Medulla oblongata (tissue), 1 donor: Measurements from ENCODE around the gene UBL4A.
"Not testable (repeated sequence)": the region's sequence is repeated elsewhere in the genome, so short reads cannot be mapped to it uniquely, and the experiment has no call there.

Experiments
- DNase-seq: peaks from one replicate; pipeline ENCODE4 v3.0.0-alpha.2; 2015; ENCODE audit errors: extremely low spot score

Gene UBL4A

GRCh38 chrX:154508384-154508745 lies 21.9 kb upstream of the UBL4A start:
- no peak for DNase-seq

- DNase-seq, result no peak
These were observed 21.4 kb upstream of the UBL4A start for GRCh38 chrX:154507673-154508383.

- no peak for DNase-seq
These were observed 20.3 kb upstream of the UBL4A start for GRCh38 chrX:154506483-154507332.

- no peak for DNase-seq
These were observed 19.3 kb upstream of the UBL4A start for GRCh38 chrX:154505734-154506133.

GRCh38 chrX:154502989-154503388 lies 16.6 kb upstream of the UBL4A start:
- DNase-seq, result no peak

GRCh38 chrX:154502098-154502497 lies 15.7 kb upstream of the UBL4A start:
- DNase-seq, result no peak

GRCh38 chrX:154501423-154501822 lies 15.0 kb upstream of the UBL4A start:
- not testable (repeated sequence) for DNase-seq

GRCh38 chrX:154496591-154497137 lies 10.2 kb upstream of the UBL4A start:
- not testable (repeated sequence) for DNase-seq

GRCh38 chrX:154495472-154495922 lies 9.1 kb upstream of the UBL4A start:
- no peak for DNase-seq

GRCh38 chrX:154494715-154495114 lies 8.3 kb upstream of the UBL4A start:
- DNase-seq, result no peak

- peak; percentile 95 for DNase-seq
These were observed 4.1 kb upstream of the UBL4A start, which contains the start of gene SLC10A3 for GRCh38 chrX:154490414-154491083. TSS of gene SLC10A3 (minus strand) at chrX:154490629. CDS start at chrX:154488940, 1,689 bp downstream.

- no peak for DNase-seq
These were observed 3.6 kb upstream of the UBL4A start for GRCh38 chrX:154490021-154490413.

- DNase-seq, result no peak
These were observed 2.8 kb upstream of the UBL4A start for GRCh38 chrX:154489182-154489581.

GRCh38 chrX:154488336-154489075 lies 2.1 kb upstream of the UBL4A start:
- no peak for DNase-seq

- no peak for DNase-seq
These were observed 1.3 kb upstream of the UBL4A start for GRCh38 chrX:154487518-154488290.

- DNase-seq, result no peak
These were observed 391 bp downstream of the UBL4A start for GRCh38 chrX:154486052-154486395.

- no peak for DNase-seq
These were observed 1.0 kb downstream of the UBL4A start for GRCh38 chrX:154485150-154486051.

- DNase-seq, result no peak
These were observed 1.9 kb downstream of the UBL4A start for GRCh38 chrX:154484255-154485149.

- no peak for DNase-seq
These were observed 3.1 kb downstream of the UBL4A start for GRCh38 chrX:154483325-154483724.
